Stromal cell of bone marrow (primary cell): Measurements from ENCODE around the gene DNAJC18.

Experiments used
- DNase-seq: peaks from one replicate; pipeline ENCODE4 v3.0.0-alpha.2; 2012; ENCODE audit warnings: low read depth

DNAJC18 gene

GRCh38 chr5:139403787-139404483 is 35.4 kb downstream of the DNAJC18 start, which contains the start of gene SPATA24:
SPATA24 (minus strand) TSS chr5:139404089; CDS start chr5:139404060, 29 bp downstream.
- DNase-seq = peak; percentile 94

GRCh38 chr5:139403418-139403786 is 35.9 kb downstream of the DNAJC18 start:
- DNase-seq = no peak

DNA sequence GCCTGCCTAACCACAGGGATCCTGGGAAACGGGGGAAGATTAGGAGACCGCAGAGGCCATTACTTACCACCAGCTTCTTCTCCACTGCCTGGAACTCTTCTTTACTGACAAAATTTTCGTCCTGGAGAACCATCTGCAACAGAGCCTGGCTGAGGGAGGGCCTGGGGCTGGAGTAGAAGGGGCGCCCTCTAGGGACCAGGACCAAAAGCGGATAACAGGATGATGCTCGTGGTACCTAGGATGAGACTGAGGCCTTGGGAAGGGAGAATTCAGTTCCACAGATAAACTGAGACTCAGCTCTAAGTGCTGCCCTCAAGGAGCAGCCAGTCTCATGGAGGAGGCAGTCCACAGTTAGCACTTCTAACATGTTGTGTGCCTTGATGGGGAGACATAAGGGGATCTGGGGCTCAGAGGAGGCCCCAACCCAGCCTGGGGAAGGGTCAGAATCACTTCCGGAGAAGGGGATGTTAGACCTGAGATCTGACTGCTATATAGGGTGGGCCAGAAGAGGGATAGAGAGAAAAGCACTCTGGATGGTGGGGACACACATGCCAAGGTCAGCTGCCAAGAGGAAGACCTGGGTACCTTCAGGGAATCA is 36.7 kb downstream of the DNAJC18 start:
- DNase-seq = no peak

DNA sequence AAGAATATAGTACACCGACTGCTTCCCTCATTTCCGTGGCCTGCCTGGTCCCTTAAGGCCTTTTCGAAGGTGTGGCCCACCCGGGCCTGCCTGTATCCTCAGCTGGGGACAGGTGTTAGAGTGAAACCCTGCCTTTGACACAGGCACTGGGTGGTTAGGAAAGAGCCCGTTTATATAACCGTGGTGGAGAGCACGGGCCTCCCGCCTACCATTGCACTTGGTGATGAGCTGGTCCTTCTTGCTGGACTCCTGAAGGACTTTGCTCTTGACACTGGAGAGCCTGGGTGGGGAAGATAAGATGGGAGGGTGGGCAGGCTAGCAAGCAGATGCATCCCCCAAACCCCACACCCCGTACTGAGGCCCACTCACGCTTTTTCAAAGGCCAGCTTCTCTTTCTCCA is 37.8 kb downstream of the DNAJC18 start:
- no peak for DNase-seq

GRCh38 chr5:139399501-139400121 is 39.7 kb downstream of the DNAJC18 start:
- no peak for DNase-seq

DNA sequence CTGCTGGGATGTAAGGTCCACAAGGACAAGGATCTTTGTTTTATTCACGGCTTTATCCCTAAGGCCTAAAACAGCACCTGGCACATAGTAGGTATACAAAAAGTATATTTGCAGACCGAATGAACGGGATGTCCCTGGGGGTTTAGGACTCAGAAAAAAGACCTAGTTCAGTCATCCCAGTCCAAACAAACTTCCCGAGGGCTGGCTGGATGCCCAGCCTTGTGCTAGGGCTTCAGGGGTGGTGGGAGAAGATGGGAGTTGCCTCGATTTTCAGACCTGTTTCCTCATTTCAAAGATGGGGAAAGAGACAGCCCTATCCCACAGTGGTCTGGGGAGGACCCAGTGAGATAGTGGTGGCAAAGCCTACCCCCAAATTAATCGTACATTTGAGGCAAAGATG is 41.4 kb downstream of the DNAJC18 start:
- DNase-seq = no peak

- no peak for DNase-seq
Observed at GRCh38 chr5:139396691-139397090, 42.6 kb downstream of the DNAJC18 start.

DNA sequence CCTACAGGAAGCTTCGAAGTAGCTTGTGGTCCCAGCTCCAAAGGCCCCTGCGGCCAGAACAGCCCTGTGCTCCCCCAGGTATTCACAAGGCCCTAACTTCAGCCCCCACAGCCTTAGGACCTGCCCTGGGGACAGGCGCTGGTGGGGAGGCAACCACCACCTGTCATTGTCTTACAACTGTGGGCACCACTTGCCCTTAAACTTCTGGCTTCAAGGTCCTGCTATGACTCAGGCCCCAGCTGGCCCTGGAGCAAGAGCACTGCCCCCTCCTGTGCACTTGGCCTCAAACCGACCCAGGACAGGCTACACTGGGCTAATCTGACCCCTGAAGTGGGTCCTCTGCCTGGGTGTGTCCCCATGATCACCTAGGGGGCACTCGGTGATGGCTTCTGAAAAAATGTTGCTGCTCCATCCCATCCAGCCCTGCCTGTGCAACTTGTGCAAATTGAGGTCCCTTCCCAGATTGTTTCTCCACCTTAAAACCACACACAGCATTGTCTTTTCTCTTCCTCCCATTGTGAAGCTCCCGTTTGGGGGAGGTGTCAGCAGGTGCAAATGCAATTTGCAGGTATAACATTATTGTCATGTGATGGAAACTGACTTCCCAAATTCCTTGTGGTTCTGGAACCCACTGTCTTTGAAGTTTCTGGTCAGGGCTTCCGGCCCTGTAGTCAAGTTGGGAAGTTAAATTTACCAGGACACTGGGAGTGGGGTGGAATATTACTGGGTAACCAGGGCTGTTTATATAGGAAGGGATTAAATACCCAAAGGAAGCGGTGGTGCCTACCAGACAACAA is 43.3 kb downstream of the DNAJC18 start:
- DNase-seq = no peak

GRCh38 chr5:139394654-139395566 is 44.4 kb downstream of the DNAJC18 start, which contains the start of gene PROB1:
PROB1 (minus strand) TSS chr5:139395104; CDS start chr5:139395081, 23 bp downstream.
- DNase-seq = no peak

DNA sequence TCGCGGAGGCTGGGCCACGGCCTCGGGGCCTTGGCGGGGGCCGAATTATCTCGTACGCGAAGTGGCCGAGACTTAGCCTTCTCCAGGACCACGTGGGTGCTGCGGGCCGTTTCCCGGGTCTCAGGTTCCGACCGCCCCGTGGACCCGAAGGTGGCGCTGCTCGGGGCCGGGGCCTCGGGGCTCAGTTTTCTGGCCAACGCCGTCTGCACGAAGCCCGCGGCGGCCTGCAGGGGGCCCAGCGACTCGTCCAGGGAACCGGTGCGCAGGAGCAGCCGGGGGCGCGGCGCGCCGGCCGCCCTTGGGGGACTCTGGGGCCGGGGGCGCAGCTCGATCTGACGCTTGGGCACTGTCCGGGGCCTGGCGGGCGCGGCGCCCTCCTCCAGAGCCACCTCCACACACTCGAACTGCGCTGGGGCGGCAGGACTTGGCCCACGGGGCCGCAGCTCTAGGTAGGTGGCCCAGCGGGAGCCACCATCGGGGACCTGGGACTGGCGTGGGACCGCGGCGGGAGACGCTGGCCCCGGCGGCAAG is 45.1 kb downstream of the DNAJC18 start:
- DNase-seq = no peak

DNA sequence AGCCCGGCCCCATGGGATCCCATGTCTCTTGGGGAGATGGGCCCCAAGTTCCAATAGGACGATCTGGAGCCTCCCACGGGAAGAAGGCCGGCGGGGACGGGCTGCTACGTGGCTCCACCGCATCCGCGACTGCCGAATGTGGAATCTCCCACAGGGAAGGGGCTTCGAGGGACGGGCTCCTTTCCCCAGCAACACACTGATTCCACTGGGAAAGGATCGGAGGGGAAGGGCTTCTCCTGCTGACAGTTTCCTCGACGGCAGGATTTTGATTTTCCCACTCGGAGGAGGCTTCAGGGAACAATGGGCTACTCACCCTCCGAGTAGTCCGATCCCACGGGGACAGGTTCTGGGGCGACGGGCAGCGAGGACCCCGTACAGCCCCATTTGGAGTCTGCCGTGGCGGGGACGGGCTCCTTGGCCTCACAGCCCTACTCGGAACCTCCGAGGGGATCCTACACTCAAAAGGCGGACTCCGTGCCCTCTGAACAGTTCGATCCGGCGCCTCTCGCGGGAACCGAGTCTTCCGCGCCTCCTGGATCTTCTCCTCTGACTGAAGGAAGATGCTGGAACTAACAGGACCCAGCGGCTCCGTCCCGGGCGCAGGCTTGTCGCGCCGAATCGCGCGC is 45.7 kb downstream of the DNAJC18 start:
- no peak for DNase-seq

- no peak for DNase-seq
Observed at GRCh38 chr5:139392678-139393496, 46.4 kb downstream of the DNAJC18 start.

GRCh38 chr5:139392324-139392677 is 47.0 kb downstream of the DNAJC18 start:
- DNase-seq = no peak

GRCh38 chr5:139391570-139392323 is 47.6 kb downstream of the DNAJC18 start:
- no peak for DNase-seq

- no peak for DNase-seq
Observed at GRCh38 chr5:139390639-139391569, 48.4 kb downstream of the DNAJC18 start.

- DNase-seq = no peak
Observed at GRCh38 chr5:139389701-139390638, 49.4 kb downstream of the DNAJC18 start, which contains the start of gene MZB1. MZB1 (minus strand) TSS chr5:139389913; CDS start chr5:139389856, 57 bp downstream.
